Activated CD4-positive, alpha-beta T cell treated with anti-CD3 and anti-CD28 coated beads, Interleukin-2, amount 50 U/mL, for 48 hours (primary cell): Measurements from ENCODE around the gene TMEM198.

Experiments used
- DNase-seq, 2 experiments: peaks; one replicate each; pipeline ENCODE4 v3.0.0-alpha.2; 2020

The TMEM198 gene

DNA sequence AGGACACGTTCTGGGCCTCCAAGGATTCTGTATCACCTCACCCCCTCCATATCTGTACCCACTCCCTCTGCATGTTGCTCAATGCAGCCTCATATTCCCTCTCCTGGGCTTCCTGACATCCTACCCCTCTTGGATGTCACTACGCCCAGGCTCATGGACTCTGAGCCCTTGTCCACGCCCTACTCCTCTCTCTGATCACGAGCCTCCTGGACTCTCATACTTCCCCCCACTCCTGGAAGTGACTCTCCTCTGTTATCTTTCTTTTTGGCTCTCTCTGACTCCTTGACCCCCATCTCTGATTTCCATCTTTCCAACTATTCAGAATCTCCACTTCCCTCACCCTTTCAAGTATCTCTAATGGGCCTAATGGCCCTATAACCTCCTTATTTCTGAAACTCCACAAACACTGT, 2.1 kb downstream of the TMEM198 start:
- DNase-seq = no peak

DNA sequence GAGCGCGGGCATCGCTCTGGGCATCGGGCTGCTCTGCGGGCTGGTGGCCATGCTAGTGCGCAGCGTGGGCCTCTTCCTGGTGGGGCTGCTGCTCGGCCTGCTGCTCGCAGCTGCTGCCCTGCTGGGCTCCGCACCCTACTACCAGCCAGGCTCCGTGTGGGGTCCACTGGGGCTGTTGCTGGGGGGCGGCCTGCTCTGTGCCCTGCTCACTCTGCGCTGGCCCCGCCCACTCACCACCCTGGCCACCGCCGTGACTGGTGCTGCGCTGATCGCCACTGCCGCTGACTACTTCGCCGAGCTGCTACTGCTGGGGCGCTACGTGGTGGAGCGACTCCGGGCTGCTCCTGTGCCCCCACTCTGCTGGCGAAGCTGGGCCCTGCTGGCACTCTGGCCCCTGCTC, 3.8 kb downstream of the TMEM198 start:
- DNase-seq = no peak

DNA sequence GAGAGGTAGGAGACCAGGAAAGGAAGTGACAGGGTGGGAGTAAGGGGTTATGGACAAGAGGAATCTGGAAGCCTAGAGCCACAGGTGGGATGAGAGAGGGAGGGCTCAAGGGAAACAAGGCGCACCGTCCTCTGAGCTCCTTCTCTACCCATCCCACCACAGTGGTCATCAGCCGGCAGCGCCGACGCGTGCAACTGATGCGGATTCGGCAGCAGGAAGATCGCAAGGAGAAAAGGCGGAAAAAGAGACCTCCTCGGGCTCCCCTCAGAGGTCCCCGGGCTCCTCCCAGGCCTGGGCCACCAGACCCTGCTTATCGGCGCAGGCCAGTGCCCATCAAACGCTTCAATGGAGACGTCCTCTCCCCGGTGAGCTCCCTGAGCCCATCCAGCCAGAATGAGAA, 5.2 kb downstream of the TMEM198 start:
- DNase-seq = no peak

DNA sequence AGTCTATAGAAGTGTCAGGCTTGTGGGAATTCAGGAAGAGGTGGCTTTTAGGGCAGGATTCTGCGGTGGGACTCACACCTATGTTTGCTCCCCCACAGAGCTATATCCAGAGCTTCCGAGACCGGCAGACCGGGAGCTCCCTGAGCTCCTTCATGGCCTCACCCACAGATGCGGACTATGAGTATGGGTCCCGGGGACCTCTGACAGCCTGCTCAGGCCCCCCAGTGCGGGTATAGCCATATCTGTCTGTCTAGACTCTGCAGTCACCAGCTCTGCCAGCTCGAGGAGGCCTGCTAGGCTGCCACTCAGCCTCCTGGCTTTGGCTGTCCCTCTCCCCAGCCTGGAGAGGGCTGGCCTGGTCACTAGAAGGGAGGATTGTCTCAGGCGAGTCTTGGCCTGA, 5.8 kb downstream of the TMEM198 start:
- DNase-seq = no peak

DNA sequence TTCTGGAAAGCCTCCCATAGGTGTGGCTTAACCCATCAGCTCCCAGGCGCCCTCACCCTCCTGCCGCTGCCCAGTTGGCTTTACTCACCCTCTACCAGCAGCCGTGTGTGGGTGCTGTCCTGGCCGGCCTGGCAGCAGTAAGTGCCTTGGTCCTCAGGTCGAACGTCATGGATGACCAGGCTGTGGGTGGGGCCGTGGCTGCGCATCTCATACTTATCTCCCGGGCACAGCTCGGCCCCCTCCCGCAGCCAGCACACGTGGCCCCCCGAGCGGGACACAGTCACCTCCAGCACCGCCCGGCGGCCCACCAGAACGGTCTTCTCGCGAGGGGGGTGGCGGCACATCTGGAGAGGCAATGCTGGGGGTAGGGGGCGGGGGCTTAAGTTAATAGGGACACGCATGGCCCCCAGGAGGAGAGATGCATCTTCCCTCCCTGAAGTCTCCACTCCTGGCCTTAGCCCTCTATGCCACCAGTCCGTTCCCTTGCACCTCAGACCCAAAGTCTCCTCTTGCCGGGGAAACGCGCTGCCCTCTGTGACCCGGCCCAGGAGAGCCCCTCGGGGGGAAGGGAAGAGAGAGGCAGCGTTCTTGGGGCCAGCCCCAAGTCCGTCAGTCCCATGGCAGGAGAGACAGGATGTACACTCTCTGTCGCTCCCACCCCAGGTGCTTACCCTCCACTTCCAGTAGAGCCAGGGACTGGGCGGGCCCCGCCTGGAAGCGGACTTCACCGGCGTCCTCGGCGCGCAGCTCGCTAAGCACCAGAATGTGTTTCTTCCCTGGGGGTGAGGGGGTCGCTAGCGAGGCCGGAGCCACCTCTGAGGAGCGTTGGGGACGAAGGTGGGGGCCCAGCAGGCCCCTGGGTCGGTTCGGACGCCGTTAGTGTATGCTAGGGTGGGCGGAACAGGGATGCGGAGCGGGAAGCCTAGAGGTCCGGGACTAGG, 7.9 kb downstream of the TMEM198 start:
- DNase-seq = peak in 1 of 2 experiments; percentile 27

DNA sequence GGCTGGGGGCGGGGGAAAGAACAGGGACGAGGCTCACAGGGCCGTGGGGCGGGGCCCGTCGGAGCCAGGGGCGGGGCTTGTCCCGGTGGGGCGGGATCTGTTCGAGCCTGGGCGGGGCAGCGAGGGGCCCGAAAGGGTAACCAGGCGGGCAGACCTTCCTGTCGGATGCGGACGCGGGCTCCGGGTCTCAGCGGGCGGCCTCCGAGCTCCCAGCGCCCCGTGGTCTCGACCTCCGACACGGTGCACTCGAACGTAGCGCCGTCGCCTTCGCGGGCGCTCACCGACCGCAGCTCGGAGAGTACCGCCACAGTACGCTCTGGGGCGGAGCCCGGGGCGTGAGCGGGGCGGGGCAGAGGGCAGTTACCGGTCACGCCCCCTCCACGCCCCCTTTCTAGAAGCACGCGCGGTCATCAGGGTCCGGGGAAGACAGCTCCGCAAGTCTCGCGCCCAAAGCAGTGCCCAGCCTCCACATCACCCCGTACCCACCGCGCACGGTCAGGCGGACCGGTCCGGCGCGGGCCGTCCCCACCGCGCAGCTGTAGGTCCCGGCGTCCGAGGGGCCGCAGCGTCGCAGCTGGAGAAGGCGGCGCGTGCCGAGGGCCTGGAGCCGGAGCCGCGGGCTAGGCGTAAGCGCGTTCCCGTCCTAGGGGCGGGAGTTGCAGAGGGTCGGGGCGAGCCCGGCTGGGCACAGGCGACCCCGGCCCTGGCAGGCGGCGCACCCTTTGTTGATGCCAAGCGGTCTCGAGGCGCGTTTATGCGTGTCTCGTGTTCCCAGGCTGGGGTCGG, 8.7 kb downstream of the TMEM198 start:
- DNase-seq = peak; percentile 82 to 86

DNA sequence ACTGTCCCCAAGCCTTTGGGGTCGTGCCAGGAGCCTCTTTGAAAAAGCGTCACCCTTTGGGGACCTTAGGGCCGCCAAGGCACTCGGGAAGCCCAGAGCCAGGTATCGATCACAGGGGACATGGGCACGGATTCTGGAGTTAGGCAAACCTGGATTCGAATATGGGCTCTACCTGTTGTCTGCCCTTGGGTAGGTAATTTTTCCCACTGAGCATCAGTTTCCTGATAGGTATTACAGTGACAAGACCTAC, 9.3 kb downstream of the TMEM198 start:
- DNase-seq = no peak

DNA sequence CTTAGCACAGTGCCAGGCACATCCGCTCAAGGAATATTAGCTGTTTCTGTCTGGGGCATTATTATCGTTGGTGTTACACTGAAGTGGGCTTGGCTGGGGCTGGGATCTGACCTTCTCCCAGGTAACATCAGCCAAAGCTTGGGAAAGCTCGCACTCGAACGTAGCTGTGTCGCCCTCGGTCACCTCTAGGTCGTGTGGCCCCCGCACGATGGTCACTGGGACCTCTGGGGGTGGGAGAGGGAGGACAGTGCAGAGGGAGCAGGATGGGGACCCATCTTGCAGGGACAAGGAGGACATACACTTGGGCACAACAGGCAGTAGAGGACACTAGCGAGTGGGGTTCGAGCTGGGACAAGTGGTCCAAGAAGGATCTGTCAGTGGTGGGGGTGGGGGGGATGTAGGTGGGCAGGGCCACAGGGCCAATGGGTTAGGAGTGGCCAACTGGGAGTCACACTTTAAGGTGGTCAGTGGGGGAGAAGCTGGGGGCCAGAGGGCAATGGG, 9.7 kb downstream of the TMEM198 start:
- DNase-seq = no peak

DNA sequence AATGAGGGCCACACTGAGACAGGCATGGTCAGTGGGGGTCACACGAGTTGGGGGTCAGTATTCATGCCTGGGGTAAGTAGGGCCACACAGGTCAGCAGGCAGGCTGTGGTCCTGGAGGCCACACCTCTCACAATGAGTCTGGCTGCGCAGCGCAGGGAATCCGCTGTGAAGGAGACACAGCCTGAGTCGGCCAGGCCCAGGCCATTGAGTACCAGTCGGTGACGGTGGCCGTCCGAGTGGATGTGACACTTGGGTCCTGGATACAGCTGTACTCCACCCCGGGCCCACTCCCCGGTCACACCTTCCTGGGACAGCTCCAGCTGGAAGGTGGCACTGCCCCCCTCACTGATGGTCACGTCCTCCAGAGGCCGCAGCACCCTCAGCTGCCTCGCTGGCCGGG, 10.5 kb downstream of the TMEM198 start:
- no peak for DNase-seq

DNA sequence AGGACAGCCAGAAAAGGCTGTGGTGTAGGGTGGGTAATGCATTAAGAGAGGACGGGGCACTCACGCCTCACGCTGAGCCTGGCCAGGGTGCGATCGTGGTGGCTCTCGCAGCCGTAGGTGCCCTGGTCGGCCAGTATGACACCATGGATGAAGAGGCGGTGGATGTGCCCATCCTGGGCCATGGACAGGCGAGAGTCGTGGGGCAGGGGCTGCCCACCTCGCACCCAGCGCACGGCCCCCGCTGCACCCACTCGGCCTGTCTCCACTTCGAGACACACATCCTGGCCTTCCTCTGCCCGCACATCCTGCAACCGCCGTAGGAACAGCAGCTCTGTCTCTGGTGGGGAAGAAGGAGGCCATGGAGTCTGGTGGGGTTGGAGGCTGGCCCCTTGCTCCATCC, 12.1 kb downstream of the TMEM198 start:
- no peak for DNase-seq

DNA sequence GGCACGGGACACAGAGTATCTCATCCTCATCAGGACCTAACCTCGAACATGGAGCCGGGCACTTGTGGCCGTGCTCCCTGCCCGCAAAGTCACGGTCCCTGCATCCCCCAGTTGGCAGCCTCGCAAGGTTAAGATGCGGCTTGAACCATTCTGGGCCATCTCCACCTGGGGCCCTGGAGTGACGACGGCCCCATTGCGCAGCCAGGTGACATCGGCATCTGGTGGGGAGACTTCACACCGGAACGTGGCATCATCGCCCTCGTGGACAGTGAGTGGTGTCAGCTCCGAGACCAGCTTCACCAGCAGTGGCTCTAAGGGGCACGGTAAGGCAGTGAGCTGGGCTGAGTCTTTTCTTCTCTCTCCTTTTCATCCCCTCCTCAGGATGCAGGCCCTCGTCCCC, 12.6 kb downstream of the TMEM198 start:
- no peak for DNase-seq

DNA sequence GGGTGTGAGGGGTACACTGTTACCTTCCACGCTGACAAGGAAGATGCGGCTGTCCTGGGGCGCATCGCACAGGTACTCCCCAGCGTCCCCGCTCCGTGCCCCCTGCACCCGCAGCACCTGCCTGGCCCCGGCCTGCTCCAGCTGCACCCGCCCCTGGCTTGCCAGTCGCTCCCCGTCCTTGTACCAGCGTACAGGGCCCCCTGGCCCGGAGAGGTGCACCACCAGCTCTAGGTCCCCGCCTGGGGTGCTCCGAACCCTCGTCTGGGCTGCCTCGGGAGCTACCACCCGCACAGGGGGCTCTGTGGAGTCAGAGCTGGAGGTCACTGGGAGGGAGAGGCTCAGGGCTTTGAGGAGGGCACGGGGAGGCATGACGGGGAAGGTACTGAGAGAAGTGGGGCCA, 13.5 kb downstream of the TMEM198 start:
- no peak for DNase-seq

DNA sequence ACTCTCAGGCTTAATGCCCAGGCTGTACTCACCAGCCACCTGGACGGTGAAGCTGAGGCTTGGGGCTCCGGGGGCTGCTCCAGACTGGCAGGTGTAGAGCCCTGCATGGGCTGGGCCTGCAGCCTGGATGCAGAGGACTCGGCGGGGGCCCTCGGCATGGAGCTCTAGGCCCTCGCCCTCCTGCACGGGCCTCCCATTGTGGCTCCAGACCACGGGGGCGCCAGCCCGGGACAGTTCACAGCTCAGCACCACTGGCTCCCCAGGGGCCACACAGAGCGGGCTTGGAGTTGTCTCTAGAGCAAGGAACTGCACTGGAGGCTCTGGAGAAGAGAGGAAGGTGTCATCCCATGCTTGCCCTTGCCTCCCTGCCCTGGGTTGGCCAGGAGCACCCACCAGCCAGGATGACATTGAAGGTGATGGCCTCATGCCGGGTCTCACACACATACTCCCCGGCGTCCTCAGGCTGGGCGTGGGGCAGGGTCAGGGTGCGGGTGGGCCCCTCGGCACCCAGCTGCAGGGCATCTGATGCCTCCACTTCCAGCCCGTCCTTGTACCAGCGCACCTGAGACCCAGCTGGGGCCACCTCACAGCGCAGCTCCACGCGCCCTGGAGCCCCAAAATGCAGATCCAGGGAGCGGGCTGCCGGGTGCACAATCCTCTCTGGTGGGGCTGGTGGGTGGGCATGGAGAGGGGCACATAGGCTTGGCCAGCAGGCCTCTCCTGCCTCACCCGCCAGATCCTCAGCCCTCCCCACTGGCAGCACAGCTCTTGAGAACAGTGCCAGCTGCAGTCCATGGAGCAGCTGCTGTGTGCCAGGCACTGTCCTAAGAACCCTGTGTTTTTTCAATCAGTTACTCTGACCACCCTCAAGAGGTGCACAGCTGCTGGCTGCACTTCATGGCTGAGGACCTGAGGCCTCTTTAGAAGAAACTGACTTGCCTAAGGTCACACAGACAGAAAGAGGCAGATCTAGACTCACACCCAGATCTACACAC, 14.3 kb downstream of the TMEM198 start:
- DNase-seq = no peak

DNA sequence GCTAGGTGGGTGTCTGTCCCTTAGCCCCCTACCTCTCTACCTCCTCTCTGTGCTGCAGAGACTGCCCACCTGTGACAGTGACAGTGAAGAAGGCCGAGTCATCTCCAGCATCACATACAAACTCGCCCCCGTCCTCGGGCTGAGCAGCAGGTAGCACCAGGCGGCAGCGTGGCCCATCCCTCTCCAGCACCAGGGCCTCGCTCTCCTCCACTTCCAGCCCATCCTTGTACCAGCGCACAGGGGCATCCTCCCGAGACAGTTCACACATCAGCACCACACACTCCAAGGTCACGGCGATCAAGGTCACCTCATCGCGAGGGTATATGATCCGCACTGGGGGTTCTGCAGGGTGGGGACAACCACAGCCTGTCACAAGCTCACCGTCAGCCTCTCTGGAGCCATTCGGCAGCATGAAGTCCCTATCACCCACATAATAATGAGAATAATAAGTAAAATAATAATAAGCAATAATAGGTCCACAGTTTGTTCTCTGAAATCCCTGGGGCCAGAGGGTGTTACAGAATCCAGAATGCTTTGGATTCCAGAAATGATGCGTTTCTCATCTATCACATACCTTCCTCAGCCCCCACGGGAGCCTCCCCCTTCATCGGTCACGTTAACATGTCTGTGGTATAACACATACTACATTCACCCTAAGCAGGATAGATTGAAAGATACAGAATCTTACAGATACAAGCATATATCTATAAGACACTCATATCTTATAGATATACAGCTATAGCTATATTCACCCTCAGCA, 15.5 kb downstream of the TMEM198 start:
- DNase-seq = no peak

DNA sequence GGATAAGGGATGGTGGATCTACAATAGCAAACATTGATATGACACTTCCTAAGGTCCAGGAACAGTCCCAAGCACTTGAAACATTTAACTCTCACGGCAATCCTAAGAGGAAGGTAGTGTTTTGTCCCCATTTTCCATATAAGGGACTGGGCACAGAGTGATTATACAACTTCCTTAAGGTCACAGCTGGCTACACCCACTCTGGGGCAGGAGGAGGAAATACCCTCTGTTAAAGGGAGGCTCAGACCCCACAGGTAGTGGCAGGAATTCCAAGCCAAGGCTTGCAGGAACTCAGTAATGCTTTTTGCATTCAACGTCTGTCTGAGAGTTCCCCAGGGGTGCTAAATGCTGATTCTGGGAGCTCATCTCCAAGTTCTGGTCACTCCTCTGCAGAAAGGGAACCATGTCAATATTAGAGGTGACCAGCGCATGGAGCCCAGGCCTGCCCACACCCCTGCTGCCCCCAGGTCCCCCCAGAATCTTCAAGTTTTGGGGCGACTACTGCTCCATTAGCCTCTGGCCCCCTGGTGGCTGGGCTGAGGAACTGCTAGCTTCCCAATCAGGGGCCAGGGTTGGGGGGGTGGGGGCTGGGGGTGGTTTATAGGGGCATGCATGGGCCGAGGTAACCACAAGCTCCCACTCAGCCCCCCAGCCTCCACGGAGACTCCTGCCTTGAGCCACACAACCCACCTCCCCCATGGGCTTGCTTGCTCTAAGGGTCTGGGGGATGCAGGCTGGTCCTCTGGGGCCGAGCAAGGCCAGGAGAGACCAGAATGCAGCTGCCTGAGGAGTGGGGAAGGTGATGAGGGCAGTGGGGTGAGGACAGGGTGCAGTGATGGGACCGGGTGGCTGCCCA, 16.4 kb downstream of the TMEM198 start:
- no peak for DNase-seq

DNA sequence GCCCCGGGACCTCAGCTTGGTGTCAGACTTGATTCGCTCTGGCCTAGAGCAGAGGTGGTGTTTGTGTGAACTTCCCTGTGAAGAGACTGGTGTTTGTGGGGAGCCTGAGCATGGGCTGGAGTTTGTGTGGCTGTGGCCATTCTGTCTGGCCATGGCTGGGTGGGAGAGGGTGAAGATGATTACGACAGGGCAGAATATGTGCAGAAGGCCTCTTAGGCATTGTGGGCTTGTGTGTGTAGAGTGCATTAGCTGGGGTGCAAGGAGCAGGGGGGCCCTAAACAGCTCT, 17.0 kb downstream of the TMEM198 start:
- DNase-seq = no peak

DNA sequence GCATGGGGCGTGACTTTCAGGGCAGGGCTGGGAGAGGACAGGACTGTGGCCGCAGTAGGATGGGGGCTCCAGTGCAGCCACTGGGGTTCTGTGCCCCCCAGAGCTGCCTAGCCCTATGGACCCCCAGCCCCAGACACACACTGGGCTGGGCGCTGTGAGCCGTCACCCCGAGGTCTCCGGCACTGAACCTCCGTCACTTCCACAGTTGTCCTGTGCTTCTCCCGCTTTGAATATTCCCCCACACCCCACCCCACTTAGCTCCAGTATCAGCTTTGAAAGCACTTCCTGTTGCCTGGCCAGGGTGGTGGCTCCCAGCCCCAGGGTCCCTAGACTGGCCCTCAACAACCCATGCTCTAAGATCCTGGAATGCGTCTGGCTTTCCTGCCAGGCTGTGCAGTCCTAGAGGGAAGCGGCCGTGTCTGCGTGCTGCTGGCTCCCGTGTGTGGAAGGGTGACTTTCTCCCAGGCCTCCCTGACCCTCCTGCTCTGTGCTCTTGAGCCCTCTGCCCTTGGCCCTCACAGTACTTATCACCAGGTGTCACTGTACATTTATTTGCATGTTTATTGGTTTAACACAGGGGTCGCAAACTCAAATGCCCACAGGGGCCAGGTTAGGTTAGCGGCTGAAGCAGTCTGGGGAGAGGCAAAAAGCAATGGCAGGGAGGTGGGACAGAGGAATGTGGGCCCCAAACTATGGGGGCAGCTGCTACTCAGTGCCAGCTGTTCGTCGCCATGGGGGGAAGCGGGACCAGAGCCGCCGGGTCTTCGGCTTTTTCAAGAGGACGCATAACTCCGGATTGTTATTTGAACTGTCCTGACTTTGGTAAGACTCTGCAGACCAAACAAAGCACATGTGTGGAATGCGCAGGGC, 17.6 kb downstream of the TMEM198 start:
- no peak for DNase-seq

DNA sequence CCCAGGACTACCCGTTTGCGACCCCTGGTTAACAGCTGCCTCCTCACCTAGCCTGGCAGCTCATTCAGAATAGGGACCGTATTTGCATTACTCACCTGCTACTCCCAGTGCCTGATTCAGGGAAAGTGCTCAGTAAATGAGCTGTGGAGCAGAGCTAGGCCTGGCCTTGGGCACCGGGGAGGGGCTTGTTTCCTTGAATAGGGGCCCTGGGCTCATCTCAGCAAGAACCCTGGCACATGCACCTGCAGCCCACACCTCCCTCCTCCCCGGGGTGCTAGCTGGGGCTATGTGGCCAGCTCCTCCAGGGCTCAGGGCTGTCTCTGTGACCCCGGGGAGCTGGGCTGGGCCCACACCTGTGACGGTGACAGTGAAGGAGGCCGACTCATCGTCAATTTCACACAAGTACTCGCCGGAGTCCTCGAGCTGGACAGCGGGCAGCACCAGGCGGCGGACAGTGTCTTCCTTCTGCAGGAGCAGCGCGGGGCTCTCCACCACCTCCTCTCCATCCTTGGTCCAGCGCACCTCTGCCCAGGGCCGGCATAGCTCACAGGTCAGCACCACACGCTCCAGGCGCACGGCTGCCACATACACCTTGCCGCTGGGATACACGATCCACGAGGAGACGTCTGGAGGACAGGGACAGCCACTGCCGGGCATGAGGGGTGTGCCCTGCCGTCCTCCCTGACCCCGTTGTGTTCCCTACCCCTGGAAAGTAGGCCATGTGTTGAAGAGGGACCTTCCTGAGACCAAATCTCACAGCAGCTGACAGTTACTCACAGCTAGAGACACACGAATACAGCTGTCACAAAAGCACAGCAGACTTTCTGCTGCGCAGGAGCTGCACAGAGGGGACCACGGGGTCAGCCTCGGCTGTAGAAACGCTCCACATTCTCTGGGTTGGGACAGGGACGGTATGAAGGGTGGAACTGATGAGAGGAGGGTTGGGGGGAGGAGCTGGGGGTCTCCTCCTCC, 18.5 kb downstream of the TMEM198 start:
- DNase-seq = no peak

DNA sequence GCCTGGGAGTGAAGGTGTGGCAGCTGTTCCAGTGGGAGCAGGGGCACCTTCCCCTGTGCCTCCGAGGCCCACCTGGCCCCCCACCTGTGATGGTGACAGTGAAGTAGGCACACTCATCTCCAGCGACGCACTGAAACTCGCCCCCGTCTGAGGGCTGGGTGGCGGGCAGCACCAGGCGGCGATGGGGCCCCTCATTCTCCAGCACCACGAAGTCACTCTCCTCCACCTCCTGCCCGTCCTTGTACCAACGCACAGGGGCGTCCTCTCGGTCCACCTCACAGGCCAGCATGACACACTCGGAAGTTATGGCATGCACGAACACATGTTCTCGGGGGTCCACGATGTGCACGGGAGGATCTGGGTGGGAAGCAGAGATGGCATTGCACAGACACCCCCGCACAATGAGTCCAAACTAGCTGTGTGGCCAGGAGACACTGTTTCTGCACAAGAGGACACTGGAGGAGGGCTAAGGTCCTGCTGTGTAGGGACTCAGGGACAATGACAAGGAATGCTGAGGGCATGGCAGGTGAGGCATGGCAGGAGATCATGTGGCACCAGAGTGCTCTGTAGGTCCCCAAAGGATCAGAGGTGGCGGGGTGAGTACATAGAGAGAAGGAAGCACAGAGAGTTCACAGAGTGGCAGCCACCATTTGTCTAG, 19.6 kb downstream of the TMEM198 start:
- no peak for DNase-seq
